OCI-LY3 (cell line): ENCODE results near the gene PREX1.

ENCODE experiments used
- CTCF ChIP-seq: fragments of 200-600, 300-600 bp; sonication (generic); IDR thresholded peaks from 2 replicates; pipeline ENCODE4 v1.5.1; 2014; ENCODE audit warnings: antibody characterized with exemption, low read length, low read depth
- EZH2phosphoT487 ChIP-seq: fragments of 200-600 bp; shearing (Covaris generic); IDR thresholded peaks from 2 replicates; pipeline ENCODE4 v1.6.1; 2018; ENCODE audit warnings: antibody characterized with exemption, mixed run types, low read depth

- no peak for TF ChIP-seq EZH2phosphoT487
- TF ChIP-seq CTCF: no peak
These were observed 33.4 kb downstream of the PREX1 start for GRCh38 chr20:48794360-48794759.
